Activated CD8-positive, alpha-beta memory T cell treated with anti-CD3 and anti-CD28 coated beads, Interleukin-2, amount 50 U/mL, for 24 hours (primary cell): Measurements from ENCODE around the gene IL1RAP.
"Not testable (repeated sequence)": the region's sequence is repeated elsewhere in the genome, so short reads cannot be mapped to it uniquely, and the experiment has no call there.

Experiments used
- DNase-seq: peaks from one replicate; pipeline ENCODE4 v3.0.0-alpha.2; 2020; ENCODE audit errors: extremely low read depth

IL1RAP gene

GRCh38 chr3:190655933-190656332 is 142.0 kb downstream of the IL1RAP start:
- no peak for DNase-seq

GRCh38 chr3:190658106-190658505 is 144.2 kb downstream of the IL1RAP start:
- no peak for DNase-seq

- no peak for DNase-seq
These were observed 152.9 kb downstream of the IL1RAP start for GRCh38 chr3:190666821-190667220.

GRCh38 chr3:190671658-190672057 is 157.8 kb downstream of the IL1RAP start:
- no peak for DNase-seq

- DNase-seq: no peak
These were observed 159.3 kb downstream of the IL1RAP start for GRCh38 chr3:190673148-190673547.

- DNase-seq: no peak
These were observed 162.6 kb downstream of the IL1RAP start for GRCh38 chr3:190676481-190676880.

GRCh38 chr3:190677001-190677400 is 163.1 kb downstream of the IL1RAP start:
- DNase-seq: no peak

- DNase-seq: not testable (repeated sequence)
These were observed 164.0 kb downstream of the IL1RAP start for GRCh38 chr3:190677868-190678267.

GRCh38 chr3:190680691-190681090 is 166.8 kb downstream of the IL1RAP start:
- no peak for DNase-seq

GRCh38 chr3:190684776-190685175 is 170.9 kb downstream of the IL1RAP start:
- DNase-seq: no peak

- DNase-seq: no peak
These were observed 172.1 kb downstream of the IL1RAP start for GRCh38 chr3:190686011-190686410.

- no peak for DNase-seq
These were observed 176.4 kb downstream of the IL1RAP start for GRCh38 chr3:190690246-190690645.

- no peak for DNase-seq
These were observed 178.4 kb downstream of the IL1RAP start for GRCh38 chr3:190692256-190692655.

GRCh38 chr3:190694335-190695001 is 180.6 kb downstream of the IL1RAP start:
- no peak for DNase-seq

GRCh38 chr3:190695225-190695624 is 181.3 kb downstream of the IL1RAP start:
- no peak for DNase-seq

- DNase-seq: no peak
These were observed 182.1 kb downstream of the IL1RAP start for GRCh38 chr3:190695994-190696393.

- no peak for DNase-seq
These were observed 183.1 kb downstream of the IL1RAP start for GRCh38 chr3:190696777-190697501.

- no peak for DNase-seq
These were observed 183.6 kb downstream of the IL1RAP start for GRCh38 chr3:190697502-190697830.

- no peak for DNase-seq
These were observed 184.0 kb downstream of the IL1RAP start for GRCh38 chr3:190697901-190698300.

GRCh38 chr3:190699776-190700175 is 185.9 kb downstream of the IL1RAP start:
- no peak for DNase-seq

- no peak for DNase-seq
These were observed 187.2 kb downstream of the IL1RAP start for GRCh38 chr3:190701096-190701532.

- no peak for DNase-seq
These were observed 192.7 kb downstream of the IL1RAP start for GRCh38 chr3:190706582-190706981.
